CD4-positive, alpha-beta T cell treated with Interleukin-21 for 1 hour (primary cell): ENCODE data around the gene CGNL1.

Source experiments
- DNase-seq: peaks from one replicate; pipeline ENCODE4 v3.0.0-alpha.2; 2020

The CGNL1 gene

GRCh38 chr15:57354436-57355123, 21.7 kb upstream of the CGNL1 start:
- DNase-seq, result no peak

GRCh38 chr15:57355259-57355658, 21.0 kb upstream of the CGNL1 start:
- DNase-seq, result no peak

- no peak for DNase-seq
Observed at GRCh38 chr15:57356178-57356577, 20.1 kb upstream of the CGNL1 start.

GRCh38 chr15:57356636-57357035, 19.7 kb upstream of the CGNL1 start:
- DNase-seq, result no peak

GRCh38 chr15:57357799-57358198, 18.5 kb upstream of the CGNL1 start:
- no peak for DNase-seq

- DNase-seq, result no peak
Observed at GRCh38 chr15:57358571-57358970, 17.7 kb upstream of the CGNL1 start.

GRCh38 chr15:57363661-57364060, 12.6 kb upstream of the CGNL1 start:
- no peak for DNase-seq

GRCh38 chr15:57364282-57365007, 11.9 kb upstream of the CGNL1 start:
- no peak for DNase-seq

- DNase-seq, result no peak
Observed at GRCh38 chr15:57367556-57367955, 8.7 kb upstream of the CGNL1 start.

- no peak for DNase-seq
Observed at GRCh38 chr15:57370929-57371328, 5.4 kb upstream of the CGNL1 start.

- no peak for DNase-seq
Observed at GRCh38 chr15:57373251-57373881, 2.9 kb upstream of the CGNL1 start.

- no peak for DNase-seq
Observed at GRCh38 chr15:57373882-57374276, 2.4 kb upstream of the CGNL1 start.

- no peak for DNase-seq
Observed at GRCh38 chr15:57376696-57377477, 582 bp downstream of the CGNL1 start.

- DNase-seq, result no peak
Observed at GRCh38 chr15:57377478-57377847, 1.2 kb downstream of the CGNL1 start.

GRCh38 chr15:57379487-57379886, 3.2 kb downstream of the CGNL1 start:
- no peak for DNase-seq

GRCh38 chr15:57380854-57381253, 4.5 kb downstream of the CGNL1 start:
- DNase-seq, result no peak

- no peak for DNase-seq
Observed at GRCh38 chr15:57382215-57382614, 5.9 kb downstream of the CGNL1 start.

GRCh38 chr15:57382969-57383368, 6.7 kb downstream of the CGNL1 start:
- no peak for DNase-seq

GRCh38 chr15:57384024-57384423, 7.7 kb downstream of the CGNL1 start:
- DNase-seq, result no peak

GRCh38 chr15:57384816-57385215, 8.5 kb downstream of the CGNL1 start:
- DNase-seq, result no peak

GRCh38 chr15:57385923-57386390, 9.7 kb downstream of the CGNL1 start:
- no peak for DNase-seq

GRCh38 chr15:57386976-57387375, 10.7 kb downstream of the CGNL1 start:
- no peak for DNase-seq

GRCh38 chr15:57387564-57388076, 11.3 kb downstream of the CGNL1 start:
- DNase-seq, result no peak
